ENCODE results near the gene ZMIZ1. TPM values are rescaled to one million over a fixed set of nuclear protein-coding genes. Genes with fewer than 3 reads are reported as not detected.

ZMIZ1 gene
- total and polyA plus RNA-seq, 12 donors, result 6.6 to 113 (median 55.1) TPM

GRCh38 chr10:79311581-79312407 lies 243.0 kb downstream of the ZMIZ1 start:
- H3K4me3 ChIP-seq, result no peak overlapping the region
- DNase-seq, result no peak
- intact Hi-C loops (cut with DNase I), result no loop called here
- H3K27me3 ChIP-seq, result no peaks in the 10 kb centered on the region
- no peaks in the 10 kb centered on the region for H3K9me3 ChIP-seq (replicated peaks in 1 of 3)
- no peak for TF ChIP-seq CTCF (IDR thresholded peaks at IDR 0.05)
- no peak for TF ChIP-seq POLR2A (IDR thresholded peaks at IDR 0.05)
- H3K27ac ChIP-seq, result peak overlapping the region in 2 of 5 donors; percentile 34 to 35
- H3K4me1 ChIP-seq (replicated peaks in 1 of 2), result peaks cover 0 to 2% of the 10 kb centered on the region in 2 donors
- WGBS, 4 donors, result 79 to 88% (median 85%) methylated on average over 2 to 15 of the region's 15 CpGs
- H3K36me3 ChIP-seq (replicated peaks in 1 of 2), result peaks cover 0 to 66% of the 10 kb centered on the region in 2 donors

GRCh38 chr10:79312601-79313187 lies 243.9 kb downstream of the ZMIZ1 start:
- intact Hi-C loops (cut with DNase I), result no loop called here
- Histone ChIP-seq H3K4me1 (replicated peaks in 1 of 2) (peaks cover 5 to 9% of the 10 kb centered on the region in 2 donors), H3K27me3 (no peaks in the 10 kb centered on the region), H3K9me3 (replicated peaks in 1 of 3) (no peaks in the 10 kb centered on the region), H3K4me3 (no peak overlapping the region), H3K36me3 (replicated peaks in 1 of 2) (peaks cover 0 to 57% of the 10 kb centered on the region in 2 donors), H3K27ac (no peak overlapping the region)
- 90 to 97% (median 93%) methylated on average over 16 to 22 of the region's 22 CpGs for WGBS, 4 donors
- TF ChIP-seq CTCF (IDR thresholded peaks at IDR 0.05) (no peak), POLR2A (IDR thresholded peaks at IDR 0.05) (no peak)
- no peak for DNase-seq

- intact Hi-C loops (cut with DNase I), result no loop called here
- H3K4me1 ChIP-seq (replicated peaks in 1 of 2), result peaks cover 9% of the 10 kb centered on the region in 2 donors
Observed at GRCh38 chr10:79313320-79313719, 244.6 kb downstream of the ZMIZ1 start.

More at GRCh38 chr10:79313320-79313719, 244.6 kb downstream of the ZMIZ1 start:
- Histone ChIP-seq H3K27me3 (no peaks in the 10 kb centered on the region), H3K36me3 (replicated peaks in 1 of 2) (peaks cover 0 to 50% of the 10 kb centered on the region in 2 donors), H3K4me3 (no peak overlapping the region), H3K9me3 (replicated peaks in 1 of 3) (no peaks in the 10 kb centered on the region), H3K27ac (no peak overlapping the region)
- TF ChIP-seq CTCF (IDR thresholded peaks at IDR 0.05) (no peak), POLR2A (IDR thresholded peaks at IDR 0.05) (no peak)
- DNase-seq, result no peak
- 82 to 94% (median 84%) methylated on average over 8 of the region's 8 CpGs for WGBS, 4 donors

All from adrenal gland (tissue), 12 donors.